Kidney (tissue), 14 donors: ENCODE results near the gene FAM13A. TPM values are rescaled to one million over a fixed set of nuclear protein-coding genes. Genes with fewer than 3 reads are reported as not detected.

Experiments
- DNase-seq, 5 donors: peaks; one replicate each; pipeline ENCODE4 v3.0.0-alpha.2; 2013 to 2020
- FAIRE-seq: peaks from 2 replicates; lab custom pipeline; 2012; peaks lifted over from hg19 to GRCh38; lab: Jason Lieb, UNC
- H3K27ac ChIP-seq, 2 donors: one replicate each; pipeline ENCODE4 v1.7.0; 2013; ENCODE audit warnings: low read depth in 2 of 2, low read length in 2 of 2, inconsistent platforms in 1 of 2
- H3K27me3 ChIP-seq: one replicate; pipeline ENCODE4 v1.7.1; 2013; ENCODE audit warnings: low read length, inconsistent platforms; ENCODE audit not compliant: control insufficient read depth, insufficient read depth
- H3K36me3 ChIP-seq, 3 donors: one replicate each; pipeline versions ENCODE4 v1.7.0 to v1.7.1; 2013; ENCODE audit warnings: low read length in 3 of 3, control low read depth in 1 of 3, inconsistent platforms in 1 of 3; ENCODE audit not compliant: insufficient read depth in 3 of 3, control insufficient read depth in 2 of 3
- H3K4me1 ChIP-seq, 3 donors: one replicate each; pipeline versions ENCODE4 v1.7.0 to v1.7.1; 2013; ENCODE audit warnings: low read length in 3 of 3, inconsistent platforms in 1 of 3, low read depth in 1 of 3; ENCODE audit not compliant: control insufficient read depth in 2 of 3, insufficient read depth in 2 of 3
- H3K4me3 ChIP-seq, 3 donors: one replicate each; pipeline versions ENCODE4 v1.7.0 to v1.8.1; 2013; ENCODE audit warnings: low read length in 3 of 3, control low read depth in 1 of 3, inconsistent platforms in 1 of 3
- H3K9ac ChIP-seq, 3 donors: one replicate each; pipeline versions ENCODE4 v1.7.0 to v1.7.1; 2013; ENCODE audit warnings: low read length in 3 of 3, control low read depth in 1 of 3, inconsistent platforms in 1 of 3
- H3K9me3 ChIP-seq, 3 donors: one replicate each; pipeline versions ENCODE4 v1.7.0 to v1.7.1; 2013; ENCODE audit warnings: low read length in 3 of 3, control low read depth in 1 of 3, inconsistent platforms in 1 of 3; ENCODE audit not compliant: control insufficient read depth in 2 of 3, insufficient read depth in 1 of 3
- intact Hi-C: fragments of 100-400 bp; cut with DNase I; formaldehyde crosslinking; loops from one replicate; pipeline ENCODE4 v1.11.1; 2022
- polyA plus RNA-seq: library from polyadenylated mRNA; stranded (reverse); fragments of 350-450 nt; fragmentation: Illumina TruSeq; extraction: RNeasy Lipid Tissue Mini Kit (QIAGEN cat#74804); gene quantifications from one replicate; pipeline ENCODE4 v1.2.3, GENCODE V29; 2014; ENCODE audit warnings: low read depth, low replicate concordance; ENCODE audit not compliant: insufficient read depth
- total RNA-seq: library from RNA; stranded (reverse); fragmentation: NEBNext Ultra II Directional; extraction: Animal tissue kit (Norgen Biotek cat#: 25700); gene quantifications from one replicate; pipeline ENCODE4 v1.2.1, GENCODE V29; 2021
- TF ChIP-seq, protein P1 (sequence below): IDR thresholded peaks from 3 replicates; pipeline ENCODE4 v1.5.1; 2012; ENCODE audit warnings: mild to moderate bottlenecking, moderate library complexity, borderline replicate concordance; ENCODE audit not compliant: insufficient read depth; ENCODE audit errors: extremely low read depth
- donor health status: control.
- donor health status: control.
- donor health status: control.
- donor health status: control.
- donor health status: control.
- donor health status: DM: yes; HTN: yes; CAD: no.
- donor health status: Normal renal cell carcinoma (clear cell type).

The FAM13A gene
- total and polyA plus RNA-seq, 2 donors from 2014 or later, result 12.9 to 48.3 TPM

DNA sequence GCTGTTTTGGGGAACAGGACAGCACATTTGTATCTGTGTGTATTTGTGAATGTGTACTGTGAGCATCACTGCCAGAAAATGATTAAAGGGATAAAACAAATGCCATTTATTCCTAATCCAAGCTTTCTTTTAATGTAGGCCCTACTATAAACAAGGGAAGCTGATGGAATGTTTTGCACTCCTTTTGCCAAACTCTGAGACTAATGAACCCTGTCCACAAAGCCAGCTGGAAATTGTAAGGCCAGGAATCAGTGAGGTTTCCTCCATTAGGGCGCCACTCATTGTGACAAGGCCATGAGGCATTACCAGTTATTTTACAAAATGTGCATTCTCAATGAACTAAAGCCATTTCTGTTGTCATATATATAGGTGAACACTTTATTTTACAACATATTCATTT, 196.4 kb downstream of the FAM13A start:
- H3K9ac ChIP-seq, result no peak overlapping the region
- H3K27ac ChIP-seq, result no peak overlapping the region
- peak in 3 of 5 donors; percentile 20 to 81 (median 65) for DNase-seq
- H3K9me3 ChIP-seq, result no peaks in the 10 kb centered on the region
- no peak for FAIRE-seq
- TF ChIP-seq, protein P1, sequence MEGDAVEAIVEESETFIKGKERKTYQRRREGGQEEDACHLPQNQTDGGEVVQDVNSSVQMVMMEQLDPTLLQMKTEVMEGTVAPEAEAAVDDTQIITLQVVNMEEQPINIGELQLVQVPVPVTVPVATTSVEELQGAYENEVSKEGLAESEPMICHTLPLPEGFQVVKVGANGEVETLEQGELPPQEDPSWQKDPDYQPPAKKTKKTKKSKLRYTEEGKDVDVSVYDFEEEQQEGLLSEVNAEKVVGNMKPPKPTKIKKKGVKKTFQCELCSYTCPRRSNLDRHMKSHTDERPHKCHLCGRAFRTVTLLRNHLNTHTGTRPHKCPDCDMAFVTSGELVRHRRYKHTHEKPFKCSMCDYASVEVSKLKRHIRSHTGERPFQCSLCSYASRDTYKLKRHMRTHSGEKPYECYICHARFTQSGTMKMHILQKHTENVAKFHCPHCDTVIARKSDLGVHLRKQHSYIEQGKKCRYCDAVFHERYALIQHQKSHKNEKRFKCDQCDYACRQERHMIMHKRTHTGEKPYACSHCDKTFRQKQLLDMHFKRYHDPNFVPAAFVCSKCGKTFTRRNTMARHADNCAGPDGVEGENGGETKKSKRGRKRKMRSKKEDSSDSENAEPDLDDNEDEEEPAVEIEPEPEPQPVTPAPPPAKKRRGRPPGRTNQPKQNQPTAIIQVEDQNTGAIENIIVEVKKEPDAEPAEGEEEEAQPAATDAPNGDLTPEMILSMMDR, result no peak
- H3K36me3 ChIP-seq, result no peaks in the 10 kb centered on the region
- no peaks in the 10 kb centered on the region for H3K27me3 ChIP-seq
- H3K4me1 ChIP-seq, result peaks cover 0 to 3% (median 0%) of the 10 kb centered on the region in 3 donors
- H3K4me3 ChIP-seq, result no peak overlapping the region
- intact Hi-C loops, result no loop called here

DNA sequence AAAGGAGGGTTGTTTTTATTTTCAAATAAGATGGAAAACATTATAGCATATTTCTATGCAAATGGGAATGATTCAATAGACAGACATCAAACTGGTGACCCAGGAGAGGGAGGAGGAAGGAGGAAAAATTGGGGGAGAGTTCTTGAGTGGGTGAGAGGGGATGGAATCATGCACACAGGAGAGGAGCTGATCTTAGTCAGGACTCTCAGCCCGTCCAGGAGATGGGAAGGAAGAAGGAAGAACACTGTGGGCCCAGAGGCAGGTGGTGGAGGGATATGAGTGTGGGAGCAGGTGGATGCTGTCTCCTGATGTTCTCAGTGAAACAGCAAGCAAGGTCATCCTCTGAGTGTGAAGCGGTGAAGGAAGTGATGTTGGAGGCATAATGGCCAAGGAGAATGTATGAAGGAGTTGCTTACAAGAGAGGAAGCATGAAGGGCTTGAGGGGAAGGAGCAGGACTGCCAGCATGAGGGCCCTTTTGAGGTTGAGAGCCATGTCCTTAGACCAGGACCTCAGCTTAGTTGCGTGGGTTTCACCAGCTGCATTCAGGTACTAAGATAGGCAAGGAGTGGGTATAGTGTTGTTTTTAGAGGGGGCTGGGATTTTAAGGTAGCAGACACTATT, 197.7 kb downstream of the FAM13A start:
- no peaks in the 10 kb centered on the region for H3K9me3 ChIP-seq
- no peak overlapping the region for H3K4me3 ChIP-seq
- no peaks in the 10 kb centered on the region for H3K27me3 ChIP-seq
- no peak overlapping the region for H3K9ac ChIP-seq
- intact Hi-C loops, result no loop called here
- TF ChIP-seq, protein P1, result no peak
- no peaks in the 10 kb centered on the region for H3K36me3 ChIP-seq
- H3K4me1 ChIP-seq, result peaks cover 0 to 3% (median 0%) of the 10 kb centered on the region in 3 donors
- DNase-seq (no peak), FAIRE-seq (no peak)
- no peak overlapping the region for H3K27ac ChIP-seq

DNA sequence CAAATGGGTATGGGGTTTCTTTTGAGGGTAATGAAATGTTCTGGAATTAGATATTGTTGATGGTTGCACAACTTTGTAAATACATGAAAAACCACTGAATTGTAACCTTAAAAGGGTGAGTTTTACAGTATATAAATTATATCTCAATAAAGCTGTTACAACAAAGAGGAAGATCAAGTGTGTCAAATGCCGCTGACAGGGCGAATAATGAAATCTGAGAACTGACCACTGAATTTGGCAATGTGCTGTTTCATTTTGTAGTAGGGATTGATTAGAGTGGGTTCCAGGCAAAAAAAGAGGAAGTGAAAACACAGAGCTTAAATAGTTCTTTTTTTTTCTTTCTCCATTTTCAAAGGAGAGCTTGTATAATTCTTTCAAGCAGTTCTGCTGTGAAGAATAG, 198.2 kb downstream of the FAM13A start:
- TF ChIP-seq, protein P1, result no peak

More for the DNA sequence above, 198.2 kb downstream of the FAM13A start:
- no peak overlapping the region for H3K27ac ChIP-seq
- peaks cover 0 to 3% (median 0%) of the 10 kb centered on the region in 3 donors for H3K4me1 ChIP-seq
- DNase-seq, result peak in 2 of 5 donors; percentile 15 to 31
- intact Hi-C loops, result no loop called here
- no peaks in the 10 kb centered on the region for H3K27me3 ChIP-seq
- no peaks in the 10 kb centered on the region for H3K9me3 ChIP-seq
- no peak overlapping the region for H3K4me3 ChIP-seq
- FAIRE-seq, result no peak
- no peak overlapping the region for H3K9ac ChIP-seq
- no peaks in the 10 kb centered on the region for H3K36me3 ChIP-seq
